GM19452 (cell line): ENCODE data around the gene CEP170.

Experiments
- ATAC-seq: cut with Tn5 transposase; IDR thresholded peaks from one replicate; pipeline ENCODE4 v1.9.1; 2021; ENCODE audit not compliant: unreplicated experiment

The CEP170 gene

GRCh38 chr1:243254927-243255790, at the start of gene CEP170:
Gene CEP170 (minus strand): TSS chr1:243255281. CDS start chr1:243225280, 30,001 bp downstream.
- ATAC-seq: peak; percentile 57

- ATAC-seq: no peak
These were observed 46.0 kb upstream of the CEP170 start for GRCh38 chr1:243301059-243301458.

- no peak for ATAC-seq
These were observed 44.0 kb upstream of the CEP170 start for GRCh38 chr1:243299069-243299468.

- ATAC-seq: no peak
These were observed 39.6 kb upstream of the CEP170 start for GRCh38 chr1:243294723-243295121.

- ATAC-seq: no peak
These were observed 39.1 kb upstream of the CEP170 start for GRCh38 chr1:243293941-243294722.

GRCh38 chr1:243292117-243292516, 37.0 kb upstream of the CEP170 start:
- ATAC-seq: no peak

GRCh38 chr1:243291292-243291691, 36.2 kb upstream of the CEP170 start:
- ATAC-seq: no peak

GRCh38 chr1:243288062-243288461, 33.0 kb upstream of the CEP170 start:
- ATAC-seq: no peak

- peak; percentile 95 for ATAC-seq
These were observed 32.6 kb upstream of the CEP170 start for GRCh38 chr1:243287652-243288051.

- no peak for ATAC-seq
These were observed 32.0 kb upstream of the CEP170 start for GRCh38 chr1:243287123-243287460.

- ATAC-seq: no peak
These were observed 31.5 kb upstream of the CEP170 start for GRCh38 chr1:243286409-243287122.

- no peak for ATAC-seq
These were observed 26.6 kb upstream of the CEP170 start for GRCh38 chr1:243281672-243282071.

- no peak for ATAC-seq
These were observed 25.6 kb upstream of the CEP170 start for GRCh38 chr1:243280571-243281129.

- ATAC-seq: no peak
These were observed 20.2 kb upstream of the CEP170 start for GRCh38 chr1:243275316-243275715.

- ATAC-seq: no peak
These were observed 18.9 kb upstream of the CEP170 start for GRCh38 chr1:243273945-243274344.

- ATAC-seq: no peak
These were observed 18.4 kb upstream of the CEP170 start for GRCh38 chr1:243273506-243273905.

GRCh38 chr1:243272401-243272800, 17.3 kb upstream of the CEP170 start:
- no peak for ATAC-seq

GRCh38 chr1:243271996-243272395, 16.9 kb upstream of the CEP170 start:
- no peak for ATAC-seq

GRCh38 chr1:243270097-243270864, 15.2 kb upstream of the CEP170 start:
- ATAC-seq: no peak

- ATAC-seq: no peak
These were observed 14.3 kb upstream of the CEP170 start for GRCh38 chr1:243269461-243269801.
